ENCODE results near the gene SLC8A2. TPM values are rescaled to one million over a fixed set of nuclear protein-coding genes. Genes with fewer than 3 reads are reported as not detected.

SLC8A2 gene
- polyA plus RNA-seq, 1 donor (not counting 4 experiments of a cell fraction or from before 2014, with no cell fraction given), result 0.17 TPM

DNA sequence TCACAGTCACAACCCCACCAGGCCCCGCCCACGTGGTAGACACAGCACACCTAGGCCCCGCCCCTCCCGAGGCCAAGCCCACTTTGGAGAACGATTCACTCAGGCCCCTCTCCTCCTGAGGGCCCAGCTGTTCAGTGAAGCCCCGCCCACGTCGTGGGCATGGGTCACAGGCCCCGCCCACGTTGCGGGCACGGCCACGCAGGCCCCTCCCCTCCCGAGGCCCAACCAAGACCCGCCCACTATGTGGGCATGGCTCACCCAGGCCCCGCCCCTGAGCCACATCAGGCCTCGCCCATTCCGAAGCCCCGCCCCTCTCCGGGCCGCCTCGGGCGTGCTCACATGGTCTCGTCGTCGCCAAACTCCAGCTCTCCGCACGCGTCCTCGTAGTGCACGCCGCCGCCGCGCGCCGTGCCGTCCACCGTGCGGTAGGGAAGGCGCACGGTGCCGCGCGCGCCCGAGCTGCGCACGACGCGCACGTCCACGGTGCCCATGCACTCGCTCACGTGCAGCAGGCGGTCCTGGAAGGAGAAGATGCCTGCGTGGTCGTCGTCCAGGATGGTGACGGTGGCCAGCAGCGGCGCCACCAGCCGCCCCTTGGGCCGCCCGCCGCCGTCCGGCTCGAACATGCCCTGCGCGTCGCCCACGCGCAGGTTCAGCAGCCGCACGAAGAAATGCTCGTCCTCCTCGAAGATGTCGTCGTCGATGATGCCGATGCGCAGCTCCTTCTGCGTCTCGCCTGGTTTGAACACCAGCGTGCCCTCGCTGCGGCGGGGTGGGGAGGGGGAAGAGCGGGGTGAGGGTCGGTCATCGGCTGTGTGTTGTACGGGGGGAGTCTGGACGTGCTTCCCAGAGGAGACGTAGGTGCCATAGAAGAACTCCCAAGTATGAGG is 24.0 kb downstream of the SLC8A2 start:
- dilution Hi-C loops (cut with MboI; ENCODE audit: extremely low pct_ligation_motif_present, low sequenced_read_pairs), result no loop called here
- no peaks in the 10 kb centered on the region for H3K36me3 ChIP-seq (ENCODE audit: control insufficient read depth in 2 of 2, extremely low read depth in 1 of 2, insufficient read depth in 2 of 2, low read length in 2 of 2)
- no peaks in the 10 kb centered on the region for H3K9me1 ChIP-seq (ENCODE audit: control insufficient read depth, extremely low read depth, insufficient read depth, low read length)
- peak; percentile 73 for TF ChIP-seq EZH2 (IDR thresholded peaks at IDR 0.05; ENCODE audit: low read length)
- TF ChIP-seq, protein P1, sequence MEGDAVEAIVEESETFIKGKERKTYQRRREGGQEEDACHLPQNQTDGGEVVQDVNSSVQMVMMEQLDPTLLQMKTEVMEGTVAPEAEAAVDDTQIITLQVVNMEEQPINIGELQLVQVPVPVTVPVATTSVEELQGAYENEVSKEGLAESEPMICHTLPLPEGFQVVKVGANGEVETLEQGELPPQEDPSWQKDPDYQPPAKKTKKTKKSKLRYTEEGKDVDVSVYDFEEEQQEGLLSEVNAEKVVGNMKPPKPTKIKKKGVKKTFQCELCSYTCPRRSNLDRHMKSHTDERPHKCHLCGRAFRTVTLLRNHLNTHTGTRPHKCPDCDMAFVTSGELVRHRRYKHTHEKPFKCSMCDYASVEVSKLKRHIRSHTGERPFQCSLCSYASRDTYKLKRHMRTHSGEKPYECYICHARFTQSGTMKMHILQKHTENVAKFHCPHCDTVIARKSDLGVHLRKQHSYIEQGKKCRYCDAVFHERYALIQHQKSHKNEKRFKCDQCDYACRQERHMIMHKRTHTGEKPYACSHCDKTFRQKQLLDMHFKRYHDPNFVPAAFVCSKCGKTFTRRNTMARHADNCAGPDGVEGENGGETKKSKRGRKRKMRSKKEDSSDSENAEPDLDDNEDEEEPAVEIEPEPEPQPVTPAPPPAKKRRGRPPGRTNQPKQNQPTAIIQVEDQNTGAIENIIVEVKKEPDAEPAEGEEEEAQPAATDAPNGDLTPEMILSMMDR (optimal IDR thresholded peaks at IDR 0.05 in 1 of 3, IDR thresholded peaks at IDR 0.05 in 1 of 3, conservative IDR thresholded peaks at IDR 0.05 in 1 of 3; ENCODE audit: extremely low read depth in 1 of 3, insufficient read depth in 2 of 3, low read length in 3 of 3), result no peak
- H3K4me1 ChIP-seq (ENCODE audit: control insufficient read depth, extremely low read depth, insufficient read depth, low read length), result peaks cover 3% of the 10 kb centered on the region
- H3K4me2 ChIP-seq (ENCODE audit: control insufficient read depth, extremely low read depth, insufficient read depth, low read depth, low read length), result peak overlapping the region; percentile 25
- DNase-seq (ENCODE audit: low read depth, low spot score) (no peak), FAIRE-seq (no peak)
- no peaks in the 10 kb centered on the region for H3K79me2 ChIP-seq (ENCODE audit: control insufficient read depth, insufficient read depth, low read length)
- H3K27me3 ChIP-seq (ENCODE audit: control insufficient read depth, extremely low read depth, insufficient read depth, low read length), result peaks cover 66% of the 10 kb centered on the region
- no peak overlapping the region for H3K4me3 ChIP-seq (ENCODE audit: control insufficient read depth in 2 of 3, extremely low read depth in 1 of 3, insufficient read depth in 2 of 3, low read depth in 1 of 3, low read length in 3 of 3)
- H2AFZ ChIP-seq (ENCODE audit: control insufficient read depth, low read length), result no peak overlapping the region
- no peaks in the 10 kb centered on the region for H3K9me3 ChIP-seq (ENCODE audit: control insufficient read depth, low read depth, low read length)
- no peak overlapping the region for H3K9ac ChIP-seq (ENCODE audit: control insufficient read depth, extremely low read depth, insufficient read depth, low read length)
- H4K20me1 ChIP-seq (ENCODE audit: control insufficient read depth, extremely low read depth, insufficient read depth, low read length), result peaks cover 2% of the 10 kb centered on the region
- H3K27ac ChIP-seq (ENCODE audit: control insufficient read depth, insufficient read depth, low read length), result no peak overlapping the region

GRCh38 chr19:47446534-47447469 is 24.9 kb downstream of the SLC8A2 start:
- no peak for DNase-seq (ENCODE audit: low read depth, low spot score)
- FAIRE-seq, result no peak
- no peak overlapping the region for H2AFZ ChIP-seq (ENCODE audit: control insufficient read depth, low read length)
- no peak overlapping the region for H3K27ac ChIP-seq (ENCODE audit: control insufficient read depth, insufficient read depth, low read length)
- peaks cover 65% of the 10 kb centered on the region for H3K27me3 ChIP-seq (ENCODE audit: control insufficient read depth, extremely low read depth, insufficient read depth, low read length)
- no peaks in the 10 kb centered on the region for H3K79me2 ChIP-seq (ENCODE audit: control insufficient read depth, insufficient read depth, low read length)
- H3K9ac ChIP-seq (ENCODE audit: control insufficient read depth, extremely low read depth, insufficient read depth, low read length), result no peak overlapping the region
- TF ChIP-seq, protein P1 (optimal IDR thresholded peaks at IDR 0.05 in 1 of 3, IDR thresholded peaks at IDR 0.05 in 1 of 3, conservative IDR thresholded peaks at IDR 0.05 in 1 of 3; ENCODE audit: extremely low read depth in 1 of 3, insufficient read depth in 2 of 3, low read length in 3 of 3), result no peak
- no peak for TF ChIP-seq EZH2 (IDR thresholded peaks at IDR 0.05; ENCODE audit: low read length)
- H3K4me1 ChIP-seq (ENCODE audit: control insufficient read depth, extremely low read depth, insufficient read depth, low read length), result peaks cover 3% of the 10 kb centered on the region
- dilution Hi-C loops (cut with MboI; ENCODE audit: extremely low pct_ligation_motif_present, low sequenced_read_pairs), result no loop called here
- peak overlapping the region in 1 of 3 experiments; percentile 36 for H3K4me3 ChIP-seq (ENCODE audit: control insufficient read depth in 2 of 3, extremely low read depth in 1 of 3, insufficient read depth in 2 of 3, low read depth in 1 of 3, low read length in 3 of 3)
- no peaks in the 10 kb centered on the region for H3K9me1 ChIP-seq (ENCODE audit: control insufficient read depth, extremely low read depth, insufficient read depth, low read length)
- peak overlapping the region; percentile 25 for H3K4me2 ChIP-seq (ENCODE audit: control insufficient read depth, extremely low read depth, insufficient read depth, low read depth, low read length)
- H3K9me3 ChIP-seq (ENCODE audit: control insufficient read depth, low read depth, low read length), result no peaks in the 10 kb centered on the region
- H4K20me1 ChIP-seq (ENCODE audit: control insufficient read depth, extremely low read depth, insufficient read depth, low read length), result peaks cover 2% of the 10 kb centered on the region
- H3K36me3 ChIP-seq (ENCODE audit: control insufficient read depth in 2 of 2, extremely low read depth in 1 of 2, insufficient read depth in 2 of 2, low read length in 2 of 2), result no peaks in the 10 kb centered on the region
